22Rv1 (cell line): Measurements from ENCODE around the gene HIVEP2.
A peak's percentile ranks its signal among the peaks of the same experiment; 100 is the strongest.
"Not testable (repeated sequence)": the region's sequence is repeated elsewhere in the genome, so short reads cannot be mapped to it uniquely, and the experiment has no call there.

ENCODE experiments used
- H3K27ac ChIP-seq: fragments of 450-650 bp; 2 replicates; pipeline ENCODE4 v1.5.1; 2017
- CTCF ChIP-seq: fragments of 450-650 bp; IDR thresholded peaks from 2 replicates; pipeline ENCODE4 v1.5.1; 2017; ENCODE audit warnings: mild to moderate bottlenecking
- ZFX ChIP-seq: fragments of 450-650 bp; IDR thresholded peaks from 2 replicates; pipeline ENCODE4 v1.6.1; 2017; ENCODE audit warnings: antibody characterized with exemption, borderline replicate concordance

The HIVEP2 gene, protein sequence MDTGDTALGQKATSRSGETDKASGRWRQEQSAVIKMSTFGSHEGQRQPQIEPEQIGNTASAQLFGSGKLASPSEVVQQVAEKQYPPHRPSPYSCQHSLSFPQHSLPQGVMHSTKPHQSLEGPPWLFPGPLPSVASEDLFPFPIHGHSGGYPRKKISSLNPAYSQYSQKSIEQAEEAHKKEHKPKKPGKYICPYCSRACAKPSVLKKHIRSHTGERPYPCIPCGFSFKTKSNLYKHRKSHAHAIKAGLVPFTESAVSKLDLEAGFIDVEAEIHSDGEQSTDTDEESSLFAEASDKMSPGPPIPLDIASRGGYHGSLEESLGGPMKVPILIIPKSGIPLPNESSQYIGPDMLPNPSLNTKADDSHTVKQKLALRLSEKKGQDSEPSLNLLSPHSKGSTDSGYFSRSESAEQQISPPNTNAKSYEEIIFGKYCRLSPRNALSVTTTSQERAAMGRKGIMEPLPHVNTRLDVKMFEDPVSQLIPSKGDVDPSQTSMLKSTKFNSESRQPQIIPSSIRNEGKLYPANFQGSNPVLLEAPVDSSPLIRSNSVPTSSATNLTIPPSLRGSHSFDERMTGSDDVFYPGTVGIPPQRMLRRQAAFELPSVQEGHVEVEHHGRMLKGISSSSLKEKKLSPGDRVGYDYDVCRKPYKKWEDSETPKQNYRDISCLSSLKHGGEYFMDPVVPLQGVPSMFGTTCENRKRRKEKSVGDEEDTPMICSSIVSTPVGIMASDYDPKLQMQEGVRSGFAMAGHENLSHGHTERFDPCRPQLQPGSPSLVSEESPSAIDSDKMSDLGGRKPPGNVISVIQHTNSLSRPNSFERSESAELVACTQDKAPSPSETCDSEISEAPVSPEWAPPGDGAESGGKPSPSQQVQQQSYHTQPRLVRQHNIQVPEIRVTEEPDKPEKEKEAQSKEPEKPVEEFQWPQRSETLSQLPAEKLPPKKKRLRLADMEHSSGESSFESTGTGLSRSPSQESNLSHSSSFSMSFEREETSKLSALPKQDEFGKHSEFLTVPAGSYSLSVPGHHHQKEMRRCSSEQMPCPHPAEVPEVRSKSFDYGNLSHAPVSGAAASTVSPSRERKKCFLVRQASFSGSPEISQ (N-terminal part only)

DNA sequence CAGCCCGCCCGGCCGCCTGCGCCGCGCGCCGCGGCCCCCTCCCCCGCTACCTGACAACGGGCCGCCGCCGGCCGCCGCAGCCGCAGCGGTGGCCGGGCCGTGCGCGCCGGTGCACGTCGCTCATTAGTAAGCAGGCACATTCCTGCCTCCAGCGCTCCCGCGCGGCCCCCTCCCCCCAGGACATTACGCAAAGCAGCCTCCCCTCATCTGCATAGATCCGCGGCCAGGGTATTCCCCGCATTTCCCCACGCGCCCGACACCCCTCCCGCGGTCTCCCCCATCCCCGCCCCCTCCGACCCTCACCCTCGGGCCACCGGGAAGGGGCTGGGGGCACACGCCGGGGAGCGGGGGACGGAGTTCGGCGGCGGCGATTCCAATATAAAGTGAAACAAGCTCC lies at the start of gene HIVEP2:
Gene HIVEP2, minus strand, starts transcription at position 128 of the 397 bp plus-strand sequence. CDS start 170,438 bp downstream, outside the sequence.
- peak within 1 kb of the TSS; percentile 90 for H3K27ac ChIP-seq
- TF ChIP-seq ZFX = no peak
- no peak for TF ChIP-seq CTCF

DNA sequence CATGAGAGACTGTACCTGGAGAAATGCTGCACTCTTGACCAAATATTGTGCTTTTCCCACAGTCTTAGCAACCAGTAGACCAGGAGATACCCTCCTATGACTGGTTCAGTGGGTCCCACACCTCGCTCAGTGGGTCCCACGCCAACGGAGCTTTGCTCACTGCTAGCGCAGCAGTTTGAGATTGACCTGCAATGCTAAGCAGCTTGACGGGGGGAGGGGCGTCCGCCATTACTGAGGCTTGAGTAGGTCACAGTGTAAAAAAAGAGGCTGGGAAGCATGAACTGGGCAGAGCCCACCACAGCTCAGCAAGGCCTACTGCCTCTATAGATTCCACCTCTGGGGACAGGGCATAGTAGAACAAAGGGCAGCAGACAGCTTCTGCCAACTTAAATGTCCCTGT lies 49.0 kb upstream of the HIVEP2 start:
- H3K27ac ChIP-seq = no peak overlapping the region
- TF ChIP-seq CTCF (no peak), ZFX (no peak)

GRCh38 chr6:142987490-142987889 lies 42.5 kb upstream of the HIVEP2 start:
- TF ChIP-seq ZFX (no peak), CTCF (no peak)

DNA sequence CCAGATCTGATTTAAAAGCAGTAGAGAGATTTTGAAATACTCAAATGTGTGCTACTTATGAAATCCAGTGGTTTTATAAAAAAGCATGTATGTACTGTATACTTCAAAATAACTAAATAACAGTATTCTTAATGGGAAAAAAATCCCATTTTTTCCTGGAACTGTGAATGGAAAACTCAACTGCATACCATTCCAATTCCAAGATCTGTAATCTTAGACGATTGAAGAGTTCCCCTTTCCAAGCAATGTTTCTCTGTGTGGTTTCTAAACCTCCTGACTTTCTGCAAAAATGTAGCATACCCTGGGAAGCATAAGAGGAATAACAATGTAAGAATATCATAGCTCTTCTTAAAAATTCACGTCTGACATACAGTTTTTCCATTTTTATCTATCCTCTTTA lies 40.3 kb upstream of the HIVEP2 start:
- TF ChIP-seq ZFX (no peak), CTCF (no peak)
- H3K27ac ChIP-seq = no peak overlapping the region

More at GRCh38 chr6:142987490-142987889, 42.5 kb upstream of the HIVEP2 start:
- no peak overlapping the region for H3K27ac ChIP-seq

DNA sequence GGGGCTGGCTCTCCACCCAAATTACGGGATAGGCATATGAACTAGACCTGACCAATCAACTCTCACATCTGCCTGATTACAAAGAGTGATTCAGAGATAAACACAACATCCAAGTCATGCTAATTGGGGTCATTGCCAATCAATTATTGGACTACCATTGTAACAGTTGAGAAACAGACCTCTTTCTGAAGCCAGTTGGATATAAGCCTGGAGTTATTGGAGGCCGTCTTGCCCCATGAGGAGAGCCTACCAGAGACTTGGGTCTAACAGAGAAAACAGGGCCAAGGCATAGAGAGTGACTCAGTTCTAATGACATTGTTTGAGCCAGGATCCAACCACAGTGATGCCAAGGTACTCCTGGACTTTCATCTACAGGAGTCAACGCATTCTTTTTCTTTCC lies 39.4 kb upstream of the HIVEP2 start:
- TF ChIP-seq CTCF = no peak
- no peak for TF ChIP-seq ZFX
- H3K27ac ChIP-seq = no peak overlapping the region

- H3K27ac ChIP-seq = no peak overlapping the region
- no peak for TF ChIP-seq ZFX
- TF ChIP-seq CTCF = no peak
Observed at GRCh38 chr6:142975365-142975764, 30.4 kb upstream of the HIVEP2 start.

GRCh38 chr6:142970941-142971340 lies 26.0 kb upstream of the HIVEP2 start:
- H3K27ac ChIP-seq = not testable (repeated sequence)
